GM21717 (cell line): Measurements from ENCODE around the gene PGK1.
"Not testable (repeated sequence)": the region's sequence is repeated elsewhere in the genome, so short reads cannot be mapped to it uniquely, and the experiment has no call there.

ENCODE experiments used
- ATAC-seq: cut with Tn5 transposase; IDR thresholded peaks from one replicate; pipeline ENCODE4 v1.9.1; 2021; ENCODE audit warnings: mild to moderate bottlenecking, moderate library complexity; ENCODE audit not compliant: unreplicated experiment

The PGK1 gene

DNA sequence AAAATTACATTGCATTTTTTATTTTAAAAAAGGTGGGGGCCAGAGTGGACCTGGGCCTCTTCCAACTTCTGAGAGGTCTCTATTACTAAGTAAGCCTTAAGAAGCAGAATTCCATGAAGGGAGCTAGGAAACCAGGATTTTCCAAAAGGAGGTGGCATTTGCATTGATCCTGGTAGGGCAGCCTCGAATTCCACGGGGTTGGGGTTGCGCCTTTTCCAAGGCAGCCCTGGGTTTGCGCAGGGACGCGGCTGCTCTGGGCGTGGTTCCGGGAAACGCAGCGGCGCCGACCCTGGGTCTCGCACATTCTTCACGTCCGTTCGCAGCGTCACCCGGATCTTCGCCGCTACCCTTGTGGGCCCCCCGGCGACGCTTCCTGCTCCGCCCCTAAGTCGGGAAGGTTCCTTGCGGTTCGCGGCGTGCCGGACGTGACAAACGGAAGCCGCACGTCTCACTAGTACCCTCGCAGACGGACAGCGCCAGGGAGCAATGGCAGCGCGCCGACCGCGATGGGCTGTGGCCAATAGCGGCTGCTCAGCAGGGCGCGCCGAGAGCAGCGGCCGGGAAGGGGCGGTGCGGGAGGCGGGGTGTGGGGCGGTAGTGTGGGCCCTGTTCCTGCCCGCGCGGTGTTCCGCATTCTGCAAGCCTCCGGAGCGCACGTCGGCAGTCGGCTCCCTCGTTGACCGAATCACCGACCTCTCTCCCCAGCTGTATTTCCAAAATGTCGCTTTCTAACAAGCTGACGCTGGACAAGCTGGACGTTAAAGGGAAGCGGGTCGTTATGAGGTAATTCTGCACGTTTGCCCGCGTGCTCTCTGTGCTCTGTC lies at the start of gene PGK1:
Gene PGK1, plus strand, starts transcription at position 626 of the 824 bp plus-strand sequence. Its CDS starts 93 bp downstream, at position 719.
- peak; percentile 95 for ATAC-seq

DNA sequence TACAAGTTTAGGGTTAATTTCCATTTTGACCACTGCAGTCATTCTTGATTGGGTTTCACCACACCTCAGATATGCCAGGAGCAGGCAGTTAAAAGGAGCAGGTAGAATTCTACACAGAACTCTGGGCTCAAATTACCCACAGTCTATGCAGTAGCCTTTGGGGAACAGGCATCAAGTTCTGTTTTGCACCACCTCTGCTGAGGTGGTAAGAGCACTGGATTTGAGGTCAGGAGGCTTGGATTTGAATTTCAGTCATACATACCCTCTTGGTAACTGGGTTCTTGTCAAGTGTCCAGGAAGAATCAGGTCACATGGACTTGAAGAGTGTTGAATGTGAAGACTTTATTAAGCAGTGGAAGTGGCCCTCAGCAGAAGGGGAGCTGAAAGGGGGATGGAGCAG lies 40.4 kb upstream of the PGK1 start:
- no peak for ATAC-seq

DNA sequence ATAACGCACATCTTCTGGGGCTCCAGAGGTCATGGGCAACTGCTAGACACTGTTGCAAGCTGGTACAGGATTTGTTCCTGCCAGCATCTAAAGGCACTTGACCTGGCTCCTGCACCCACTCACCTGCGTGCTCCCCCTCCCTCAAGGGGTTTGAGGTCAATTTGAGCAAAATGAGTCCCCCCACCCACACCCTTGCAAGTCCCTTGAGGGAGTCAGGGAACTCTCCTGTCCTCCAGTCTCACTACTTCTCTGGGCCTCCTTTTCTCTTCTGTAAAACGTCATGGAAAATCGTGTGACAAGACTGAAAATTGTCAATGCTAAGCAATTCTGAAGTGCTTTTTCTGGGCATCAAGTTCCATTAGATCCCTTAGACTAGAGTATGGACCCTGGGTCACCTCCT lies 39.9 kb upstream of the PGK1 start:
- no peak for ATAC-seq

DNA sequence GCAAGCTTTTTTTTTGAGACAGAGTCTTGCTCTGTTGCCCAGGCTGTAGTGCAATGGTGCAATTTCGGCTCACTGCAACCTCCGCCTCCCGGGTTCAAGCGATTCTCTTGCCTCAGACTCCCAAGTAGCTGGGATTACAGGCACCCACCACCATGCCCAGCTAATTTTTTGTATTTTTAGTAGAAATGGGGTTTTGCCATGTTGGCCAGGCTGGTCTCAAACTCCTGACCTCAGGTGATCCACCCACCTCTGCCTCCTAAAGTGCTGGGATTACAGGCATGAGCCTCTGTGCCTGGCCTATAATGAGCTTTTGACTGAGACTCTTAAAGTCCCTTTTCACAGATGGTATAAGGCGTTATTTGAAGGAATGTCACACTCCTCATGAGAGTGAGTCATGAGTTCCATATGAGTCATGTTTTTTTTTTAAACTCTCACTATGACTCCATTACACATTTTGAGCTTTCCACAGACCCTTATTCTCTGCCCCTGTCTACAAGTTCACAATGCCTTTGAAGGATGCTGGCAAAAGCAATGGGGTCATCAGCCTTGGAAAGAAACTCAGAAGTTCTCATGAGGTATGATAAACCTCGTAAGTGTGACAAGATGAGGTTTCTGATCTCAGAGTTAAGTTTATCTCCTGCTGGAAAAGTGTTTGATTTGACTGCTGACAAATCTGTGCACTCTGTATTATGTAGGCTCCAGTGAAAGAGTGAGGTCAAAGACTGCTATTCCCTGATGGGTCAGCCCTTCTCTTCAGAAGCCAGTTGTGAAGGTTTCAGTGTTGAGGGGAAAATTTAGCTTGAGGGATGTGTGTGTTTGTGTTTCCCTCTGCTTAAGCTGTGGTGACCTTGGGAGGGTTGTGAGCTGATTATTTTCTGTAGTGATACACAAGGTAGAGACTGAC lies 39.1 kb upstream of the PGK1 start:
- peak; percentile 82 for ATAC-seq

DNA sequence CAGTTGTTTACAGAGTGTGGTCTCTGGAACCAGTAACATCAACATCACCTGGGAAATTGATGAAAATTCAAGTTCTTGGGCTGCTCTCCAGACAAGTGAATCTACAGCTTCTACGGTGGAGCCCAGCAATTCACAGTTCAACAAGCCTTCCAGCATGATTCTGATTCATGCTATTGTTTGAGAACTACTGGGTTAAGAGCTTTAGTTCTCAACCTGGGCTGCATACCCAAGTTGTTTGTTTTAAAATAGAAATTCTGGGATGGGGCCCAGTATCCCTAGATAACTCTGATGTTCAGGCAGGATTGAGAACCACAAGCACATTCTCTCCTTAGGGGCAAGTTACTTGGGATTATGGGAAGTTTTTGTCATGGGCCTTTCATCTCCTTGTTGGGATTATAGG lies 37.9 kb upstream of the PGK1 start:
- ATAC-seq = no peak

DNA sequence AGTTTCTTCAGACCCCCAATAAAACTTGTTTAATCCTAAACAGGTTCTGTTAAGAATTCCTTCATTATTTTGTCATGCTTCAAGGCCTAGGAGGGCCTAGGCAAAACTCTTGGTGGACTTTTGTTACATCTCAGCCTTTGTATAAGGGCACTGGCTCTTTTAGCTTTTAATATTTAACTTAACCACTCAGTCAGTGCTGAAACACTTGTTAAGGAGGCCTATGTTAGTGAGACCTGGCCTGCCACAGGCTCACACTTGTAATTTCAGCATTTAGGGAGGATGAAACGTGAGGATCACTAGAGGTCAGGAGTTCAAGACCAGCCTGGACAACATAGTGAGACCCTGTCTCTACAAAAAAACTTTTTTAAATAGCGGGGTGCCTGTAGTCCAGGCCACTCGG lies 32.7 kb upstream of the PGK1 start:
- no peak for ATAC-seq

DNA sequence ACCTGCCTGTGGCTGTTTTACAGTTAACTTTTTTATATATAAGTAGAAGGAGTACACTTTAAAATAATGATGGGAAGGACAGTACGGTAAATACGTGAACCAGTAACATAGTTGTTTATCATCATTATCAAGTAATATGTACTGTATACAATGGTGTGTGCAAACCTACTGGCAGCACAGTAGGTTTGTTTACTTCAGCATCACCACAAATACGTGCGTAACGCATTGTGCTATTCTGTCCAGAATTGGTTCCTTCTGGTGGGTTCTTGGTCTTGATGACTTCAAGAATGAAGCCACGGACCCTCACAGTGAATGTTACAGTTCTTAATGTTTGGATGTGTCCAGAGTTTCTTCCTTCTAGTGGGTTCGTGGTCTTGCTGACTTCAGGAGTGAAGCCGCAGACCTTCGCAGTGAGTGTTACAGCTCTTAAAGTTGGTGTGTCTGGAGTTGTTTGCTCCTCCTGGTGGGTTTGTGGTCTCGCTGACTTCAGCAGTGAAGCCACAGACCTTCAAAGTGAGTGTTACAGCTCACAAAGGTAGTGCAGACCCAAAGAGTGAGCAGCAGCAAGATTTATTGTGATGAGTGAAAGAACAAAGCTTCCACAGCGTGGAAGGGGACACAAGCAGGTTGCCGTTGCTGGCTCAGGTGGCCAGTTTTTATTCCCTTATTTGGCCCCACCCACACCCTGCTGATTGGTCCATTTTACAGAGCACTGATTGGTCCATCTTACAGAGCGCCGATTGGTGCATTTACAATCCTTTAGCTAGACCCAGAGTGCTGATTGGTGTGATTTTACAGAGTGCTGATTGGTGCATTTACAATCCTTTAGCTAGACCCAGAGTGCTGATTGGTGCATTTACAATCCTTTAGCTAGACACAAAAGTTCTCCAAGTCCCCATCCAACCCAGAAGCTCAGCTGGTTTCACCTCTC lies 30.6 kb upstream of the PGK1 start:
- ATAC-seq = not testable (repeated sequence)

DNA sequence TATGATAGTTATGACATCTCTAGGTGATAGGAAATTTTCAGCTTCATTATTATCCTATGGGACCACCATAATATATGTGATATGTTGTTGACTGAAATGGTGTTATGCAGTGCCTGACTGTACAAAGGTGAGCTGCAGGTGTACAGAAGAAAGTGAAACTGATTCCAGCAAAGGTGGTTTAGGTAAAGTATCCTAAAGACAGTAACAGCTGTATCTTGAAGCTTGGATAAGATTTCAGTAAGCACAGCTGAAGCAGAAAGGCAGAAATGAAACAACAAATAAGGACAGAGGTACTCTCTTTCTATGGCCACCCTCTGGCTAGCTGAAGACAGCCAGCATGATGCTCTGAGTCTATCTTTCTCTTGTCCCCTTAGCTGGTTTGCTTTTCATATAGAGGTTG lies 30.0 kb upstream of the PGK1 start:
- ATAC-seq = no peak

DNA sequence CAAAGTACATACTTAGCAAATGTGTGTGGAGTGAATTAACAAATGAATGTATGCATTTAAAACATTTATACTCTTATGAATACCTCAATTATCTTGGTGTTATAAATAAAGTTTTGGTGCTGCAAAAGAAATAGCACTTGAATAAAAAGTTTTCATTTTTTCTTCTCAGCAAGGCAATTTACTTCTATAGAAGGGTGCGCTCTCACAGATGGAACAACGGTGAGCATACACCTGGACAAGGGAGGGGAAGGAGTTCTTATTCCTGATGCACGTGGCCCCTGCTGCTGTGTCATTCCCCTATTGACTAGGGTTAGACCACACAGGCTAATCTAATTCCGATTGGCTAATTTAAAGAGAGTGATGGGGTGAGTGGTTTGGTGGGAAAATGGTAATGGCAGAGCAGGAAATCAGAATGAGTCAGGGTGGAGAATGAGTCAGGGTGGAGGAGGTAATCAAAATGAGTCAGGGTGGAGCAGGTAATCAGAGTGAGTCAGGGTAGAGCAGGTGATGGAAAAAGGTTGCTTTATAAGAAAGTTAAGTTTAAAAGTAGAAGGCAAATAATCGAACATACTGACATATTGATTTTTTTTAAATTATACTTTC lies 28.2 kb upstream of the PGK1 start:
- no peak for ATAC-seq

DNA sequence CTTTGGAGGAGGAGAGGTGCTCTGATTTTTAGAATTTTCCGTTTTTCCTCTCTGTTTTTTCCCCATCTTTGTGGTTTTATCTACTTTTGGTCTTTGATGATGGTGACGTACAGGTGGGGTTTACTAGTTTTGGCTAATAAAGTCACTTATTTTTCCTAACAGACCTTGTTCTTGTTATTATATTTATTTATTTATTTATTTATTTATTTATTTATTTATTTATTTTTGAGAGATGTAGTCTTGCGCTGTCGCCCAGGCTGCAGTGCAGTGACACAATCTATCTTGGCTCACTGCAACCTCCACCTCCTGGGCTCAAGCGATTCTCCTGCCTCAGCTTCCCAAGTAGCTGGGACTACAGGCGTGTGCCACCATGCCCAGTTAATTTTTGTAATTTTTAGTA lies 22.6 kb upstream of the PGK1 start:
- ATAC-seq = not testable (repeated sequence)

DNA sequence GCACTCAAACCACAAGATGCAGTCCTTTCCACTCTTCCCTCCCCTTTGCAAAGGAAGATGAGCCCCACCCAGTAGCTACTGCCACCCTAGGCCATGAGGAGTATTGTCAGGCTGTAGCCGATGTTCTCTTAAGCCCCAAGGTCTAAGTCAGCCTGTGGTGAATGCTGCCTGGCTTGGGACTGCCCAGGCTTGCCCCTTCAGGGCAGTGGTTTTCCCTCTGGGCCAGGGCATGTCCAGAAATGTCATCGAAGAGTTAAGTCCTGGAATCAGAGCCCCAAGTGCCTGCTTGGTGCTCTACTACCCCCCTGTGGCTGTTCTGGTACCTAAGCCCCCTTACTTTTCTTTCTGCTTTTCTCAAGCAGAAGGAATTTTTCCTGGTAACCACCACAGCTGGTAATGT lies 11.8 kb upstream of the PGK1 start:
- peak; percentile 90 for ATAC-seq

DNA sequence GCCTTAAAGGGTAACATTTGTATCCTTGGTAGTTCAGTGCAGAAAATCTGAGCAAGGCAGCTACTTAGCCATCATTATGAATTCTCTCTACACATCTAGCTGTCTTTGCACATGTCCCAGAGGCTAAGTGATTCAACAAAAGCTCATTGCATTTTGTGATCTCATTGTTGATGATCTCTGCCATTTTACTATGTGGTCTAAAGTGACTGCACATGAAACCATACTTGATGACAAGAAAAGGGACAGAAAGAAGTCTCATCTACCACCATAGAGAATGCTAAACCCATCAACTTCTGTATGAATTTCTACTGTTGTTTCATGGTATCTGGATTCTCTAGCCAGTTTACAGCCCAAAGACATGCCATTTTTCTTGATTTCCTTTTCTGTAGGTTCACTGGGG lies 5.9 kb upstream of the PGK1 start:
- no peak for ATAC-seq

DNA sequence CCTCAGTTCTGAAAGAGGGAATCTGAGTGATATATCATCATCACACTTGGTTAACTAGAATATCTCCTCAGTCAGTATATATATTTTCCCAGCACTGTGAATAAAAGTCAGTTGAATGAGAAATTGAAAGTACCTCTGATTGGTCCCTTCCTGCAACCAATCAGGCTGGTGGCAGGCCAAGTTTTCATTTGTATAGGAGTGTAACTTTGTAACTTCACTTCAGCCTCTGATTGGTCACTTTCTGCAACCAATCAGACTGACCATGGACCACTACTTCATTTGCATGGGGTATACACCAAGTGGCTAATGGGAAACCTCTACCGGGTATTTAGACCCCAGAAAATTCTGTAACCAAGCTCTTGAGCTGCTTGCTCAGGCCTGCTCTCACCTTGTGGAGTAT lies 2.0 kb upstream of the PGK1 start:
- no peak for ATAC-seq

DNA sequence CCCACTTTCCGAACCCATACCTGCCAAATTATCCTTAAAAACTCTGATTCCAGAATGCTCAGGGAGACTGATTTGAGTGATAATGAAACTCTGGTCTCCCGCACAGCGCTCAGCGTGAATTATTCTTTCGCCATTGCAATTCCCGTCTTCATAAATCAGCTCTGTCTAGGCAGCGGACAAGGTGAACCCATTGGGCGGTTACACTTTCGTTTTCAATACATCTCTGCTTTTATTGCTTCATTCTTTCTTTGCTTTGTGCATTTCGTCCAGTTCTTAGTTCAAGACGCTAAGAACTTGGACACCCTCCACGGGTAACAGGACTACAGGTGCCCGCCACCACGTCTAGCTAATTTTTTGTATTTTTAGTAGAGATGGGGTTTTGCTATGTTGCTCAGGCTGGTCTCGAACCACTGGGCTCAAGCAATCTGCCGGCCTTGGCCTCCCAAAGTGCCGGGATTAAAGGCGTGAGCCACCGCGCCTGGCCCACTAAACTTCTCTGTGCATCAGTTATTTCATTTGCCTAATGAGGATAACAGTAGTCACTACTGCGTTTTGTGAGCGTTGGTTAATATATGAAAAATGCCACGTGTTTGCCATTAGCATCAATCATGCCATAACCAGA lies 936 bp upstream of the PGK1 start:
- no peak for ATAC-seq

DNA sequence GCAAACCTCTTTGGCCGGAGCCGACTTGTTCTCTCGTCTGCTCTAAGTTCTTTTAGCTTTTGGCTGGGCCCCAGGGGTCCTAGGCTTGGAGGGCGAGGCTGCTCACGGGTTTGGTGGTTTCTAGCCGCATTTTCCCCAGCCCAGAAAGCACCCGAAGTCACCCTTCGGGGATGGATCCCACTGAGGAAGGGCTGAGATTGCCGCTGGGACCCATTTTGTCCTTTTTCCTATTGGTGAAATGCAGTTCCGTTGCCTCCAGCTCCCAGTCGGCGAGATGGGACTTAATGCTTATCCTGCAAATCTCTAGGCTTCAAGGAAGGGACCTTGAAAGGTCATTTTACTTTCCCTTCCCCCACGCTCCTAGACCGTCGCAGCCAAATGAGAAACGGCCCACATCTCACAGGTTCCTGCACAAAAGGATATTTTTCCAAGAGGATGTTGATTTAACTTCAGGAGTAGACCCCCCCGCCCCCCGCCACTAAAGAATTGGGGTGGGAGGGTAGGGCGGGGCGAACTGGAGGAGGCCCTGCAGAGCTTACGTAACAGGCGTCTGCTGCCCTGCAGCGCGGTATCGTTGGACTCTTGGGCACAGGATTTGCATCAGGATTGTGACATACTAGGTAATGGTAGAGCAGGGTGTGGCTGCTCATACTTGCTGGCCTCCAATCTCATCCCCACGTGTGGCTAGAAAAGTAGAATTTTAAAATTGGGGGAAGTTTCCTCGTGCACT lies 564 bp downstream of the PGK1 start:
- ATAC-seq = peak; percentile 27

DNA sequence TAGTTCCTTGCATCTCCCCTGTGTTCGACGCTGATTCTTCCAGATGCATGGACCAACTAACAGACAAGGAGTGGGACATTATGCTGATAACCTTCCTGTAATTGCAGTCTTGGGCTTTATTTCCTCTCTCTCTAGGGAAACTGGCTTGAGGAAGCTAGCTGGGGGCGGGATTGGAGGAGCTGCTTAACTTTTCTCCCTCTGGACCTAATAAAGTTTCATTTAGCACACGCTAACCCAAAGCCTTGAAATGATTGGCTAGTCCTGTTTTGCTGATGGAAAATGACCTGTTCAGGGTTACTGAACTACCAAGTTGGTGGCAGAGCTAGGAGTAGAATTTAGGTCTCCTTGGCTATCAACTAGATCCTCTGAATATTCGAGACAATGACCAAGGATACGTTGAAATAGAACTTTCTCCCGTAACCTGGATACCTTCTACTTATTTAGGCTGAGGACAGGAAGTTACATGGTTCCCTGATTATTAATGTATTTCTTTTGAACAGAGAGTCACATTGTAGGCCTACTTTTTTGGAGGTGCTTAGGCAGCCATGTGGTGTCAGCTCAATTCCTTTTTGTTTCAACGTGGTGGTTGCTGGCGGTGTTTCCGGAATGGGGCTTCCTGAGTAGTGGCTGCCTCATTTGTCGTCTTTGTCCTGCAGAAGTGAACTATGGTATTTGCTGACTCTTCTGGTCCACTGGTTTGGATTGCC lies 2.0 kb downstream of the PGK1 start:
- no peak for ATAC-seq

DNA sequence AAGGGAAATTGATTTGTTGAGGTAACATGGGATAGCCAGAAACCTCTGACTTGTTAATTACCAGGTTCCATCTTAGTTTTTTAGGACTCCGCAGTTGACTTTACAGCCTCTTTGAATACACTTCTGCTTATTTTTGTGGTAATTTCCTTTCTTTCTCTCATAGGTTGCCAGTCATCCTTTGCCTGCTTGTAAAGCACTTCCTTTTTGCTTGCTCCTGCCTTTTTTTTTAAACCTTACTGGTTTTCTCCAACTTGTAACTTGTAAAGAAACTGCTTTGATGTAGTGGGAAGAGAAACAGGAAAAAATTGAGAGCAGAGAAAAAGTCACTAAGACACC lies 2.6 kb downstream of the PGK1 start:
- ATAC-seq = no peak

DNA sequence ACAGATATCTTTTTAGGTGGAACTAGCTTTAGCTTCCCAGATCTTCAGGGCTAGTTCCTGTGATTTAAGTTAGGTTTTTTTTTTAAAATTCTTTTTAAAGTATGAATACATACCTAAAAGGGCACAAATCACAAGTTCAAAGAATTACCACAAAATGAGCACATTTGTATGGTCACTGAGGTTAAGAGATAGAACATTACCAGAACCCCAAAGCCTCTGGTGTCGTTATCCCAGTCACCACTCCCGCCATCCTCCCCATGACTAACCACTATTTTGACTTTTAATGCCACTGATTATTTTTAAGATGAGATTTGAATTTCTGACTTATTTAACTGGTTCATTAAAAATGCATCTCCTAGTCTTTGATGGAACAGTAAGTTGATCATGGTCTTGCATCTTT lies 5.4 kb downstream of the PGK1 start:
- no peak for ATAC-seq
